MCF 10A (cell line): ENCODE measurements around the gene POU3F3. TPM values are rescaled to one million over a fixed set of nuclear protein-coding genes. Genes with fewer than 3 reads are reported as not detected.

Experiments used
- BruUV-seq: library from RNA; stranded (reverse); fragments of 400-500 nt; replicated peaks from 2 replicates; lab custom pipeline; 2021; lab: Mats Ljungman, UMichigan
- CTCF ChIA-PET: fragments of 300-600 bp; sonication (Branson Sonifier 250); formaldehyde crosslinking; extraction: SDS; loops from one replicate; lab custom pipeline; 2021; ENCODE audit warnings: antibody characterized with exemption, inconsistent platforms; lab: Yijun Ruan, JAX
- POLR2A ChIA-PET: fragments of 300-600, 350-650 bp; sonication (Branson Sonifier 250); formaldehyde crosslinking; extraction: SDS; loops from one replicate; lab custom pipeline; 2020; ENCODE audit warnings: antibody characterized with exemption, inconsistent platforms; lab: Yijun Ruan, JAX
- DNase-seq: peaks from one replicate; pipeline ENCODE4 v3.0.0-alpha.2; 2018; ENCODE audit not compliant: unreplicated experiment
- H3K27ac Mint-ChIP-seq: one replicate; pipeline ENCODE4 v1.8.0; 2022; ENCODE audit warnings: mild to moderate bottlenecking, low read depth, mixed read lengths; ENCODE audit not compliant: unreplicated experiment
- H3K27me3 Mint-ChIP-seq: one replicate; pipeline ENCODE4 v1.8.0; 2022; ENCODE audit warnings: mixed read lengths; ENCODE audit not compliant: insufficient read depth, unreplicated experiment
- H3K36me3 Mint-ChIP-seq: one replicate; pipeline ENCODE4 v1.8.0; 2022; ENCODE audit warnings: mild to moderate bottlenecking, moderate library complexity, mixed read lengths; ENCODE audit not compliant: insufficient read depth, unreplicated experiment
- H3K4me1 Mint-ChIP-seq: one replicate; pipeline ENCODE4 v1.8.0; 2022; ENCODE audit warnings: mixed read lengths; ENCODE audit not compliant: insufficient read depth, unreplicated experiment
- H3K4me3 Mint-ChIP-seq: one replicate; pipeline ENCODE4 v1.8.0; 2022; ENCODE audit warnings: mild to moderate bottlenecking, moderate library complexity, mixed read lengths; ENCODE audit not compliant: unreplicated experiment
- H3K9me3 Mint-ChIP-seq: one replicate; pipeline ENCODE4 v1.8.0; 2022; ENCODE audit warnings: mixed read lengths; ENCODE audit not compliant: unreplicated experiment
- CTCF ChIP-seq: fragments of 200-600 bp; IDR thresholded peaks from one replicate; pipeline ENCODE4 v1.8.0; 2022; ENCODE audit warnings: antibody characterized with exemption, mild to moderate bottlenecking; ENCODE audit not compliant: unreplicated experiment
- intact Hi-C: fragments of 100-400 bp; cut with micrococcal nuclease; formaldehyde crosslinking; loops from 2 replicates; pipeline ENCODE4 v1.14.1; 2022
- total RNA-seq: library from RNA; stranded (reverse); gene quantifications from 2 replicates; pipeline ENCODE4 v1.2.3, GENCODE V29; 2022

Gene POU3F3
- total RNA-seq, 1 experiment from 2014 or later, result not detected

- peaks cover 23% of the 10 kb centered on the region for H3K27me3 Mint-ChIP-seq
- CTCF ChIA-PET, result no interaction called here
- H3K4me1 Mint-ChIP-seq, result no peaks in the 10 kb centered on the region
- intact Hi-C loops, result no loop called here
- no TSS peak for BruUV-seq
- H3K9me3 Mint-ChIP-seq, result no peaks in the 10 kb centered on the region
- no peak overlapping the region for H3K27ac Mint-ChIP-seq
- no peak overlapping the region for H3K4me3 Mint-ChIP-seq
- no peaks in the 10 kb centered on the region for H3K36me3 Mint-ChIP-seq
- POLR2A ChIA-PET, result no interaction called here
- DNase-seq, result no peak
- TF ChIP-seq CTCF, result no peak
Observed at GRCh38 chr2:104863468-104864279, 9.8 kb downstream of the POU3F3 start.

GRCh38 chr2:104864280-104865095 is 10.6 kb downstream of the POU3F3 start:
- Mint-ChIP-seq H3K4me3 (no peak overlapping the region), H3K9me3 (no peaks in the 10 kb centered on the region), H3K36me3 (no peaks in the 10 kb centered on the region), H3K27me3 (peaks cover 23% of the 10 kb centered on the region), H3K4me1 (no peaks in the 10 kb centered on the region), H3K27ac (no peak overlapping the region)
- no peak for TF ChIP-seq CTCF
- DNase-seq, result no peak
- intact Hi-C loops, result no loop called here
- no TSS peak for BruUV-seq
- CTCF ChIA-PET, result interaction anchor here (1.2 kb wide), 1 partner anchor 1703 kb away, joined by 6 read pairs; no protein-coding TSS in a partner anchor
- POLR2A ChIA-PET, result no interaction called here

DNA sequence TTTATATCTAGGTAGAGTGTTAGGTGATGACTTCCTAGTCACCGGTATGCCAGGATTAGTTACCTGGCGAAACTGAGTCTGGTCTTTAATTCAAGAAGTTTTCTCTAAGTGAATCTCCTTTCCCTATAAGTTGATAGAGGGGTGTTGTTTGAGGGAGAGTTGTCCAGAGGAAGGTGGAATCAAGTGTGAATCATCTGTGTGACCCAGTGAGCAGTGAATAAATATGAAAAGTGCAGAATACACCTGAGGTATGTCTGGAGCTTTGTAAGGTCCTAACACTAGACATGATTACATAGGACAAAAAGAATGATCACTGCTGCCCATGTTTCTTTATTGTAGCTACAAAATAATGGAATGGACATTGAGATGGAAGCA is 11.2 kb downstream of the POU3F3 start:
- Mint-ChIP-seq H3K27me3 (peaks cover 23% of the 10 kb centered on the region), H3K9me3 (no peaks in the 10 kb centered on the region), H3K27ac (no peak overlapping the region), H3K4me3 (no peak overlapping the region), H3K36me3 (no peaks in the 10 kb centered on the region), H3K4me1 (no peaks in the 10 kb centered on the region)
- DNase-seq, result no peak
- no TSS peak for BruUV-seq
- intact Hi-C loops, result no loop called here
- POLR2A ChIA-PET, result no interaction called here
- TF ChIP-seq CTCF, result no peak
- CTCF ChIA-PET, result interaction anchor here (0.6 to 2.2 kb wide), 3 partner anchors 13 to 1703 kb away, joined by 3 to 14 read pairs (median 6); no protein-coding TSS in a partner anchor
